Mesothelial cell of epicardium (in vitro differentiated cells): ENCODE measurements around the gene TMPRSS11D. TPM values are rescaled to one million over a fixed set of nuclear protein-coding genes. Genes with fewer than 3 reads are reported as not detected.

Experiments used
- DNase-seq, 2 experiments: peaks; one replicate each; pipeline ENCODE4 v3.0.0; 2021; ENCODE audit warnings: low spot score in 2 of 2; ENCODE audit not compliant: unreplicated experiment in 2 of 2
- H3K27ac Mint-ChIP-seq: 2 replicates; pipeline ENCODE4 v1.8.0; 2021; ENCODE audit warnings: mixed read lengths
- H3K27me3 Mint-ChIP-seq: 2 replicates; pipeline ENCODE4 v1.8.0; 2021; ENCODE audit warnings: low read depth, mixed read lengths
- H3K36me3 Mint-ChIP-seq: 2 replicates; pipeline ENCODE4 v1.8.0; 2021; ENCODE audit warnings: mixed read lengths
- H3K4me1 Mint-ChIP-seq: 2 replicates; pipeline ENCODE4 v1.8.0; 2021; ENCODE audit warnings: mixed read lengths
- H3K4me3 Mint-ChIP-seq: 2 replicates; pipeline ENCODE4 v1.8.0; 2021; ENCODE audit warnings: mild to moderate bottlenecking, moderate library complexity, mixed read lengths
- H3K9me3 Mint-ChIP-seq: 2 replicates; pipeline ENCODE4 v1.8.0; 2021; ENCODE audit warnings: mixed read lengths
- total RNA-seq: library from RNA; stranded (reverse); gene quantifications from 3 replicates; pipeline ENCODE4 v1.2.1, GENCODE V29; 2021
- TF ChIP-seq, protein P1 (sequence below): fragments of 200-600 bp; sonication (generic); IDR thresholded peaks from one replicate; pipeline ENCODE4 v1.5.0; 2021; ENCODE audit warnings: antibody characterized with exemption; ENCODE audit not compliant: unreplicated experiment

The TMPRSS11D gene
- total RNA-seq, 1 donor from 2014 or later = not detected

DNA sequence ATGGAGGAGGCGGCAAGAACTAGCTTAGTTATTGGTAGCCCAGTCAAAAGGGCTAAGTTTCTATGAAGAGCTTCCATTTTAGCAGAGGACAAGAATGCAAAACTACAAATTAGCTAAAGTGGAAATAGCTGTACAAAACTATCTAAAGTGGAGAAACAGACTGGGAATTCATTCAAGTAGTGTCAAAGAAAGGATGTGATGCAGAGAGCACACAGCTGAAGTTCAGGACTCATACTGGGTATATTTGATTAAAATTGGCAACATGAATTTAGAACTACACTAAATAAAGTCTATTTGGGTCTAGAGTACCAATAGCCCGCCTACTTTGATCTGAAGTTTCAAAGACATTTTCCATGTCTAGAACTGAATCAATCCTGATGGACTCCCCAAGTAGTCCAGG lies 96.5 kb downstream of the TMPRSS11D start:
- TF ChIP-seq, protein P1, sequence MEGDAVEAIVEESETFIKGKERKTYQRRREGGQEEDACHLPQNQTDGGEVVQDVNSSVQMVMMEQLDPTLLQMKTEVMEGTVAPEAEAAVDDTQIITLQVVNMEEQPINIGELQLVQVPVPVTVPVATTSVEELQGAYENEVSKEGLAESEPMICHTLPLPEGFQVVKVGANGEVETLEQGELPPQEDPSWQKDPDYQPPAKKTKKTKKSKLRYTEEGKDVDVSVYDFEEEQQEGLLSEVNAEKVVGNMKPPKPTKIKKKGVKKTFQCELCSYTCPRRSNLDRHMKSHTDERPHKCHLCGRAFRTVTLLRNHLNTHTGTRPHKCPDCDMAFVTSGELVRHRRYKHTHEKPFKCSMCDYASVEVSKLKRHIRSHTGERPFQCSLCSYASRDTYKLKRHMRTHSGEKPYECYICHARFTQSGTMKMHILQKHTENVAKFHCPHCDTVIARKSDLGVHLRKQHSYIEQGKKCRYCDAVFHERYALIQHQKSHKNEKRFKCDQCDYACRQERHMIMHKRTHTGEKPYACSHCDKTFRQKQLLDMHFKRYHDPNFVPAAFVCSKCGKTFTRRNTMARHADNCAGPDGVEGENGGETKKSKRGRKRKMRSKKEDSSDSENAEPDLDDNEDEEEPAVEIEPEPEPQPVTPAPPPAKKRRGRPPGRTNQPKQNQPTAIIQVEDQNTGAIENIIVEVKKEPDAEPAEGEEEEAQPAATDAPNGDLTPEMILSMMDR = no peak
- H3K27ac Mint-ChIP-seq = no peak overlapping the region
- H3K36me3 Mint-ChIP-seq = no peaks in the 10 kb centered on the region
- no peaks in the 10 kb centered on the region for H3K27me3 Mint-ChIP-seq
- no peaks in the 10 kb centered on the region for H3K4me1 Mint-ChIP-seq
- H3K4me3 Mint-ChIP-seq = no peak overlapping the region
- no peak for DNase-seq
- peaks cover 4% of the 10 kb centered on the region for H3K9me3 Mint-ChIP-seq

DNA sequence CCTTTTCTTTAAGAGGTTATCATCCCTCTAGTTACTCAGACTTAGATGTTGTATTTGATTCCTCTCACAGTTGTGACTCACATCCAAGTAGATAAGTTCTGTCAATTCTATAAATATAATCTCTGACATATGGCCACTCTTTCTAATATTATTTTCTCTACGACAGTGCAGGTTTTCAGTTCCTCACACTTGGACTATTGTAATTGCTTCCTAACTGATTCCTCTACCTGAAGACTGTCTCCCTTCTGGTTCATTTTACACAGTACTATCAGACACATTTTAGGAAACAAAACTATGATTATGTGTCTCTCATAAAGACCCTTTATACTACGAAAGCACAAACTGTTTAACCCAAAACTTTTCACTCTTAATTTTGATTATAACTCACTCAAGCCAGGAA lies 98.3 kb downstream of the TMPRSS11D start:
- no peaks in the 10 kb centered on the region for H3K27me3 Mint-ChIP-seq
- no peak overlapping the region for H3K4me3 Mint-ChIP-seq
- no peak for DNase-seq
- no peaks in the 10 kb centered on the region for H3K9me3 Mint-ChIP-seq
- TF ChIP-seq, protein P1 = no peak
- H3K36me3 Mint-ChIP-seq = no peaks in the 10 kb centered on the region
- H3K4me1 Mint-ChIP-seq = no peaks in the 10 kb centered on the region
- no peak overlapping the region for H3K27ac Mint-ChIP-seq

- H3K4me3 Mint-ChIP-seq = no peak overlapping the region
- no peaks in the 10 kb centered on the region for H3K9me3 Mint-ChIP-seq
- DNase-seq = no peak
- no peaks in the 10 kb centered on the region for H3K4me1 Mint-ChIP-seq
- no peak overlapping the region for H3K27ac Mint-ChIP-seq
- TF ChIP-seq, protein P1 = no peak
- H3K27me3 Mint-ChIP-seq = no peaks in the 10 kb centered on the region
- no peaks in the 10 kb centered on the region for H3K36me3 Mint-ChIP-seq
These were observed 104.2 kb downstream of the TMPRSS11D start for GRCh38 chr4:67779631-67780030.

DNA sequence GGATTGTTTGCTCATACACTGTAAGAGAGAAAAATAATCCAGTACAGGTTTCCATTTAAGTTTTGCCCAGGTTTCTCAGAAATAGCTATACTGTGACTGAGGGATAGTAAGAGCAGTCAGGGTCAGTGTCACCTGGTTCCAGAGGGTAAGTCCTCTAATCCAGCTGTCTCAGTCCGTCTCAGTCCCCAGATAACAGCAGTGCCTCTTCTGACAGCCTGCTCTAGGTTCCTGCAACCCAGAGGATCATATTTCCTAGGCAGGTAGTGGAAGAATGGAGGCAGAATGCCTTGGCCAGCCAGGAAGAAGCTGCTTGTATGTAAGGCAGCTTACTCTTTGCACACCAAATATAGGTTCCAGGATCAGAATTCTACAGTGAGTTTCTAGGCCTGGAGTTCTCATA lies 107.1 kb downstream of the TMPRSS11D start:
- Mint-ChIP-seq H3K27ac (no peak overlapping the region), H3K4me3 (no peak overlapping the region), H3K36me3 (no peaks in the 10 kb centered on the region), H3K27me3 (no peaks in the 10 kb centered on the region), H3K4me1 (no peaks in the 10 kb centered on the region), H3K9me3 (no peaks in the 10 kb centered on the region)
- no peak for DNase-seq
- TF ChIP-seq, protein P1 = no peak

Other genes with a start within 250 kb of the TMPRSS11D start
- gene UBA6, start 182.8 kb downstream of the TMPRSS11D start, total RNA-seq = 81.1 to 88.6 TPM (median 82.3 TPM) in 3 replicates
- gene GNRHR, start 129.6 kb downstream of the TMPRSS11D start, total RNA-seq = not detected in 3 replicates
- gene TMPRSS11A, start 79.5 kb upstream of the TMPRSS11D start, total RNA-seq = 1.6 to 1.8 TPM (median 1.8 TPM) in 3 replicates
- 0.86 to 1.1 TPM (median 0.95 TPM) in 3 replicates for gene TMPRSS11F, start 245.9 kb upstream of the TMPRSS11D start, total RNA-seq